Measurements from ENCODE around the gene TLR9. TPM values are rescaled to one million over a fixed set of nuclear protein-coding genes. Genes with fewer than 3 reads are reported as not detected.

The TLR9 gene
- total RNA-seq, 4 donors from 2014 or later = not detected

DNA sequence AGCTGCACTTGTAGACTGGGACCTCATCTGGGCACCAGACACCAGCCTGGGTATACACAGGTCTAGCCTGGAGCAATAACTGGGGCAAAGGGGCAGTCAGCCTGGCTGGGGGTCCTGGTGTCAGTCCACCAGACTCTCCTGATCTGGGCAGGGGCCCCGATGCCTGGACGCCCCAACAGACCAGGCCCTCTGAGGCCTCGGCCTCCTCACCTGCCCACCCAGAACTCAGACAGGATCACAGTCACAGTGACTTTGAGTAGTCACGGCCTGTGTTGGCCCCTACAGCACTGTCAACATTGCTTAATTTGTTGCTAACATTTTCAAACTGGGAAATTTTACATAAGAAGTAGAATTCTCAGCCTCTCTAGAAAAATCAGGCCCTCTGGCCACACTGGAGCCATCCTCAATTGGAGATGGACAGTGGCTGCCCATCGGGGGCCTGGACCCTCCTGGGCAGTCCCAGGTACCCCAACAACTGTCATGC lies 7.7 kb upstream of the TLR9 start:
- Histone ChIP-seq H3K4me1 (peaks cover 20 to 62% (median 21%) of the 10 kb centered on the region in 3 donors), H3K27ac (no peak overlapping the region), H3K36me3 (peaks cover 33 to 79% (median 39%) of the 10 kb centered on the region in 3 donors), H3K4me3 (no peak overlapping the region), H3K9me3 (no peaks in the 10 kb centered on the region), H3K27me3 (no peaks in the 10 kb centered on the region)
- intact Hi-C loops (cut with DNase I) = no loop called here
- WGBS, 2 donors = 94 to 100% methylated on average over 2 to 3 of the region's 5 CpGs
- TF ChIP-seq POLR2A (IDR thresholded peaks at IDR 0.05) = no peak
- TF ChIP-seq, protein P1, sequence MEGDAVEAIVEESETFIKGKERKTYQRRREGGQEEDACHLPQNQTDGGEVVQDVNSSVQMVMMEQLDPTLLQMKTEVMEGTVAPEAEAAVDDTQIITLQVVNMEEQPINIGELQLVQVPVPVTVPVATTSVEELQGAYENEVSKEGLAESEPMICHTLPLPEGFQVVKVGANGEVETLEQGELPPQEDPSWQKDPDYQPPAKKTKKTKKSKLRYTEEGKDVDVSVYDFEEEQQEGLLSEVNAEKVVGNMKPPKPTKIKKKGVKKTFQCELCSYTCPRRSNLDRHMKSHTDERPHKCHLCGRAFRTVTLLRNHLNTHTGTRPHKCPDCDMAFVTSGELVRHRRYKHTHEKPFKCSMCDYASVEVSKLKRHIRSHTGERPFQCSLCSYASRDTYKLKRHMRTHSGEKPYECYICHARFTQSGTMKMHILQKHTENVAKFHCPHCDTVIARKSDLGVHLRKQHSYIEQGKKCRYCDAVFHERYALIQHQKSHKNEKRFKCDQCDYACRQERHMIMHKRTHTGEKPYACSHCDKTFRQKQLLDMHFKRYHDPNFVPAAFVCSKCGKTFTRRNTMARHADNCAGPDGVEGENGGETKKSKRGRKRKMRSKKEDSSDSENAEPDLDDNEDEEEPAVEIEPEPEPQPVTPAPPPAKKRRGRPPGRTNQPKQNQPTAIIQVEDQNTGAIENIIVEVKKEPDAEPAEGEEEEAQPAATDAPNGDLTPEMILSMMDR (IDR thresholded peaks at IDR 0.05) = no peak
- no peak for DNase-seq

GRCh38 chr3:52232279-52233107 lies 7.0 kb upstream of the TLR9 start:
- Histone ChIP-seq H3K4me3 (no peak overlapping the region), H3K27me3 (no peaks in the 10 kb centered on the region), H3K4me1 (peaks cover 14 to 56% (median 14%) of the 10 kb centered on the region in 3 donors), H3K9me3 (no peaks in the 10 kb centered on the region), H3K36me3 (peaks cover 33 to 85% (median 40%) of the 10 kb centered on the region in 3 donors), H3K27ac (no peak overlapping the region)
- TF ChIP-seq, protein P1 (IDR thresholded peaks at IDR 0.05) = peak in 3 of 6 experiments; percentile 11 to 35 (median 29)
- TF ChIP-seq POLR2A (IDR thresholded peaks at IDR 0.05) = no peak
- intact Hi-C loops (cut with DNase I) = no loop called here
- WGBS, 2 donors = 80 to 85% methylated on average over 9 to 11 of the region's 28 CpGs
- DNase-seq = no peak

- DNase-seq = no peak
Measured at GRCh38 chr3:52231502-52232278, 6.2 kb upstream of the TLR9 start.

GRCh38 chr3:52230889-52231499 lies 5.5 kb upstream of the TLR9 start:
- TF ChIP-seq POLR2A (IDR thresholded peaks at IDR 0.05) = no peak
- TF ChIP-seq, protein P1 (IDR thresholded peaks at IDR 0.05) = no peak
- Histone ChIP-seq H3K9me3 (no peaks in the 10 kb centered on the region), H3K27me3 (no peaks in the 10 kb centered on the region), H3K27ac (no peak overlapping the region), H3K4me3 (no peak overlapping the region), H3K36me3 (peaks cover 33 to 89% (median 40%) of the 10 kb centered on the region in 3 donors), H3K4me1 (peaks cover 0 to 41% (median 0%) of the 10 kb centered on the region in 3 donors)
- no peak for DNase-seq
- intact Hi-C loops (cut with DNase I) = no loop called here
- 70 to 100% methylated on average over 2 to 3 of the region's 16 CpGs for WGBS, 2 donors

More at GRCh38 chr3:52231502-52232278, 6.2 kb upstream of the TLR9 start:
- peaks cover 6 to 48% (median 6%) of the 10 kb centered on the region in 3 donors for H3K4me1 ChIP-seq
- no peaks in the 10 kb centered on the region for H3K27me3 ChIP-seq
- intact Hi-C loops (cut with DNase I) = no loop called here
- H3K9me3 ChIP-seq = no peaks in the 10 kb centered on the region
- peaks cover 33 to 89% (median 40%) of the 10 kb centered on the region in 3 donors for H3K36me3 ChIP-seq
- no peak overlapping the region for H3K4me3 ChIP-seq
- WGBS, 2 donors = 63 to 87% methylated on average over 8 to 13 of the region's 34 CpGs
- no peak overlapping the region for H3K27ac ChIP-seq
- TF ChIP-seq, protein P1 (IDR thresholded peaks at IDR 0.05) = peak; percentile 89 to 96 (median 93)
- TF ChIP-seq POLR2A (IDR thresholded peaks at IDR 0.05) = no peak
